HG02885 (cell line): Measurements from ENCODE around the gene BMF.

Experiments used
- ATAC-seq: cut with Tn5 transposase; IDR thresholded peaks from one replicate; pipeline ENCODE4 v1.9.1; 2021; ENCODE audit warnings: mild to moderate bottlenecking; ENCODE audit not compliant: unreplicated experiment, poor library complexity

BMF gene

GRCh38 chr15:40104865-40105516 lies 3.7 kb downstream of the BMF start:
- peak; percentile 39 for ATAC-seq

GRCh38 chr15:40104296-40104864 lies 4.3 kb downstream of the BMF start:
- no peak for ATAC-seq

GRCh38 chr15:40103864-40104271 lies 4.8 kb downstream of the BMF start:
- no peak for ATAC-seq

- ATAC-seq: no peak
These were observed 5.5 kb downstream of the BMF start for GRCh38 chr15:40102897-40103858.

GRCh38 chr15:40100947-40101905 lies 7.5 kb downstream of the BMF start:
- no peak for ATAC-seq

GRCh38 chr15:40100123-40100946 lies 8.3 kb downstream of the BMF start:
- no peak for ATAC-seq

- peak; percentile 84 for ATAC-seq
These were observed 10.0 kb downstream of the BMF start for GRCh38 chr15:40098489-40099261.

- ATAC-seq: peak; percentile 3
These were observed 10.7 kb downstream of the BMF start for GRCh38 chr15:40097968-40098476.

- ATAC-seq: no peak
These were observed 11.3 kb downstream of the BMF start for GRCh38 chr15:40097096-40097967.

GRCh38 chr15:40096094-40096891 lies 12.4 kb downstream of the BMF start:
- ATAC-seq: peak; percentile 44

- no peak for ATAC-seq
These were observed 13.1 kb downstream of the BMF start for GRCh38 chr15:40095371-40096093.

GRCh38 chr15:40094156-40094555 lies 14.5 kb downstream of the BMF start:
- ATAC-seq: no peak

- no peak for ATAC-seq
These were observed 15.5 kb downstream of the BMF start for GRCh38 chr15:40092979-40093869.

GRCh38 chr15:40092256-40092978 lies 16.3 kb downstream of the BMF start:
- no peak for ATAC-seq
